IMR-90 (cell line): ENCODE results near the gene SMTNL1. TPM values are rescaled to one million over a fixed set of nuclear protein-coding genes. Genes with fewer than 3 reads are reported as not detected.

Experiments
- ATAC-seq: fragments of 200-7000 bp; cut with Tn5 transposase; 2 replicates; pipeline ENCODE4 v1.9.1; 2020; ENCODE audit warnings: low read depth, mild to moderate bottlenecking, moderate library complexity
- BruUV-seq: library from RNA; stranded (reverse); fragments of 400-500 nt; replicated peaks from 2 replicates; lab custom pipeline; 2021; lab: Mats Ljungman, UMichigan
- CTCF ChIA-PET: fragments of 300-600 bp; formaldehyde crosslinking; extraction: SDS; loops from one replicate; lab custom pipeline; 2021; ENCODE audit warnings: antibody characterized with exemption; lab: Yijun Ruan, JAX
- POLR2A ChIA-PET: fragments of 300-600 bp; sonication (Branson Sonifier 250); formaldehyde crosslinking; loops from one replicate; lab custom pipeline; 2022; ENCODE audit warnings: antibody characterized with exemption; ENCODE audit not compliant: unreplicated experiment; lab: Charles Lee
- DNase-seq: peaks from one replicate; pipeline ENCODE4 v3.0.0; 2013
- H2AFZ ChIP-seq: replicated peaks from 2 replicates; pipeline ENCODE3; 2013; ENCODE audit warnings: low read length, mild to moderate bottlenecking; ENCODE audit not compliant: poor library complexity
- H2AK5ac ChIP-seq: 2 replicates; pipeline ENCODE4 v1.6.1; 2013; ENCODE audit warnings: low read depth, low read length, inconsistent platforms
- H2AK9ac ChIP-seq: replicated peaks from 2 replicates; pipeline ENCODE3; 2013; ENCODE audit warnings: mild to moderate bottlenecking, low read depth, low read length, moderate library complexity; ENCODE audit not compliant: poor library complexity
- H2BK120ac ChIP-seq: 2 replicates; pipeline ENCODE4 v1.6.1; 2013; ENCODE audit warnings: low read depth, low read length, inconsistent platforms
- H2BK15ac ChIP-seq: 3 replicates; pipeline ENCODE4 v1.6.1; 2013; ENCODE audit warnings: low read depth, low read length, inconsistent platforms
- H2BK20ac ChIP-seq: 2 replicates; pipeline ENCODE4 v1.6.1; 2013; ENCODE audit warnings: low read depth, mild to moderate bottlenecking, inconsistent platforms, low read length, moderate library complexity
- H2BK5ac ChIP-seq: 2 replicates; pipeline ENCODE4 v1.6.1; 2013; ENCODE audit warnings: mild to moderate bottlenecking, low read depth, low read length, inconsistent platforms; ENCODE audit not compliant: poor library complexity, severe bottlenecking
- H3K14ac ChIP-seq: replicated peaks from 2 replicates; pipeline ENCODE4 v1.6.1; 2013; ENCODE audit warnings: low read depth, low read length, inconsistent platforms
- H3K18ac ChIP-seq: 2 replicates; pipeline ENCODE4 v1.6.1; 2013; ENCODE audit warnings: low read depth, low read length, control low read depth
- H3K23ac ChIP-seq: 2 replicates; pipeline ENCODE4 v1.6.1; 2013; ENCODE audit warnings: low read depth, low read length, inconsistent platforms
- H3K27ac ChIP-seq: 2 replicates; pipeline ENCODE4 v1.5.1; 2013; ENCODE audit warnings: mild to moderate bottlenecking, control low read depth, low read length; ENCODE audit not compliant: insufficient read depth
- H3K27me3 ChIP-seq: 2 replicates; pipeline ENCODE4 v1.6.1; 2013; ENCODE audit warnings: low read length; ENCODE audit not compliant: control insufficient read depth, insufficient read depth
- H3K36me3 ChIP-seq: 2 replicates; pipeline ENCODE4 v1.6.1; 2013; ENCODE audit warnings: low read length, mixed read lengths; ENCODE audit not compliant: control insufficient read depth, insufficient read depth
- H3K4ac ChIP-seq: 2 replicates; pipeline ENCODE4 v1.6.1; 2013; ENCODE audit warnings: low read depth, low read length, inconsistent platforms
- H3K4me1 ChIP-seq: 2 replicates; pipeline ENCODE4 v1.6.1; 2013; ENCODE audit warnings: low read length, mixed read lengths; ENCODE audit not compliant: control insufficient read depth, insufficient read depth
- H3K4me2 ChIP-seq: 2 replicates; pipeline ENCODE4 v1.6.1; 2013; ENCODE audit warnings: low read depth, mild to moderate bottlenecking, control low read depth, low read length, moderate library complexity
- H3K4me3 ChIP-seq: 2 replicates; pipeline ENCODE4 v1.5.1; 2013; ENCODE audit warnings: low read depth, mild to moderate bottlenecking, control low read depth, low read length, moderate library complexity; ENCODE audit not compliant: insufficient read depth
- H3K56ac ChIP-seq: 2 replicates; pipeline ENCODE4 v1.6.1; 2013; ENCODE audit warnings: low read length, inconsistent platforms; ENCODE audit not compliant: insufficient read depth; ENCODE audit errors: extremely low read depth
- H3K79me1 ChIP-seq, 2 experiments: 2 replicates each; pipeline ENCODE4 v1.6.1; 2013; ENCODE audit warnings: low read length in 2 of 2, inconsistent platforms in 1 of 2, low read depth in 1 of 2
- H3K9ac ChIP-seq: 2 replicates; pipeline ENCODE4 v1.6.1; 2013; ENCODE audit warnings: low read depth, low read length, control low read depth
- H3K9me1 ChIP-seq: 2 replicates; pipeline ENCODE4 v1.6.1; 2013; ENCODE audit warnings: low read length, inconsistent platforms; ENCODE audit not compliant: insufficient read depth
- H3K9me3 ChIP-seq: 2 replicates; pipeline ENCODE4 v1.6.1; 2013; ENCODE audit warnings: low read length; ENCODE audit not compliant: control insufficient read depth, insufficient read depth
- H4K20me1 ChIP-seq: 2 replicates; pipeline ENCODE4 v1.6.1; 2013; ENCODE audit warnings: low read length, inconsistent platforms; ENCODE audit not compliant: insufficient read depth
- H4K5ac ChIP-seq: 2 replicates; pipeline ENCODE4 v1.6.1; 2013; ENCODE audit warnings: mild to moderate bottlenecking, low read depth, low read length, control low read depth
- H4K8ac ChIP-seq, 2 experiments: 2 replicates each; pipeline ENCODE4 v1.6.1; 2013; ENCODE audit warnings: low read depth in 2 of 2, low read length in 2 of 2, control low read depth in 1 of 2, inconsistent platforms in 1 of 2
- H4K91ac ChIP-seq: 2 replicates; pipeline ENCODE4 v1.6.1; 2013; ENCODE audit warnings: low read depth, low read length, inconsistent platforms; ENCODE audit not compliant: insufficient read depth
- BHLHE40 ChIP-seq: fragments of 150-350 bp; IDR thresholded peaks from 2 replicates; pipeline ENCODE4 v1.6.1; 2016; ENCODE audit warnings: mild to moderate bottlenecking, low read depth, low read length
- CEBPB ChIP-seq: IDR thresholded peaks from 2 replicates; pipeline ENCODE4 v1.6.1; 2012; ENCODE audit warnings: low read depth, low read length, improper control_type of control experiment
- CHD1 ChIP-seq: IDR thresholded peaks from 2 replicates; pipeline ENCODE4 v1.6.1; 2012; ENCODE audit warnings: low read depth, low read length, improper control_type of control experiment
- FOS ChIP-seq: fragments of 150-350 bp; IDR thresholded peaks from 2 replicates; pipeline ENCODE4 v1.6.1; 2016; ENCODE audit warnings: low read depth, low read length
- MAFK ChIP-seq: IDR thresholded peaks from 2 replicates; pipeline ENCODE4 v1.6.1; 2012; ENCODE audit warnings: low read depth, low read length, improper control_type of control experiment
- MAZ ChIP-seq: IDR thresholded peaks from 2 replicates; pipeline ENCODE4 v1.6.1; 2012; ENCODE audit warnings: low read depth, mild to moderate bottlenecking, low read length, improper control_type of control experiment, moderate library complexity, borderline replicate concordance
- MXI1 ChIP-seq: IDR thresholded peaks from 2 replicates; pipeline ENCODE4 v1.6.1; 2012; ENCODE audit warnings: low read depth, mild to moderate bottlenecking, low read length, moderate library complexity, borderline replicate concordance
- NFE2L2 ChIP-seq: fragments of 150-350 bp; IDR thresholded peaks from 2 replicates; pipeline ENCODE4 v1.6.1; 2016; ENCODE audit warnings: low read depth, mild to moderate bottlenecking, low read length
- POLR2A ChIP-seq: IDR thresholded peaks from 2 replicates; pipeline ENCODE4 v1.6.1; 2012; ENCODE audit warnings: mild to moderate bottlenecking, low read depth, low read length
- RAD21 ChIP-seq: IDR thresholded peaks from 2 replicates; pipeline ENCODE4 v1.6.1; 2012; ENCODE audit warnings: low read length, improper control_type of control experiment
- RCOR1 ChIP-seq: IDR thresholded peaks from 2 replicates; pipeline ENCODE4 v1.6.1; 2012; ENCODE audit warnings: mild to moderate bottlenecking, low read length, improper control_type of control experiment; ENCODE audit not compliant: insufficient replicate concordance
- RFX5 ChIP-seq: IDR thresholded peaks from 2 replicates; pipeline ENCODE4 v1.8.0; 2012; ENCODE audit warnings: low read depth, mild to moderate bottlenecking, low read length, moderate library complexity
- SMC3 ChIP-seq: fragments of 150-350 bp; IDR thresholded peaks from 2 replicates; pipeline ENCODE4 v1.6.1; 2016; ENCODE audit warnings: low read depth, mild to moderate bottlenecking, antibody characterized with exemption, low read length, moderate library complexity
- WGBS, 2 experiments: methylation state at CpG; one replicate each; pipeline versions ENCODE4 v1.1.5 to v1.1.7; 2013; ENCODE audit warnings: missing lambda C conversion rate in 2 of 2; ENCODE audit not compliant: insufficient read length in 1 of 2; ENCODE audit errors: extremely low coverage in 2 of 2; 5-methylcytosine and 5-hydroxymethylcytosine counted together
- dilution Hi-C: fragments of 300-500 bp; cut with HindIII; formaldehyde crosslinking; loops from one replicate; pipeline ENCODE4 v1.14.3; 2018; ENCODE audit warnings: low sequenced_read_pairs; ENCODE audit not compliant: unreplicated experiment
- in situ Hi-C: fragments of 300-500 bp; cut with MboI; formaldehyde crosslinking; loops from 3 replicates; pipeline ENCODE4 v1.14.3; 2019; ENCODE audit warnings: low sequenced_read_pairs, inconsistent platforms, mixed read lengths
- intact Hi-C: fragments of 100-400 bp; cut with micrococcal nuclease; formaldehyde crosslinking; loops from 2 replicates; pipeline ENCODE4 v1.10.0; 2022
- polyA plus RNA-seq, 3 experiments: library from polyadenylated mRNA; depleted of rRNA; stranded (reverse); fragments of >200 nt; gene quantifications; 2 replicates each; pipeline ENCODE4 v1.2.3, GENCODE V29; 2012; ENCODE audit warnings: low replicate concordance in 1 of 3
- total RNA-seq: library from RNA; depleted of rRNA; stranded (reverse); fragments of >200 nt; gene quantifications from 2 replicates; pipeline ENCODE4 v1.2.3, GENCODE V29; 2012
- TF ChIP-seq, protein P1 (sequence below): fragments of 150-350 bp; IDR thresholded peaks from 2 replicates; pipeline ENCODE4 v1.6.1; 2016; ENCODE audit warnings: low read depth, mild to moderate bottlenecking, low read length, moderate library complexity, borderline replicate concordance
- TF ChIP-seq, protein P2 (sequence below): conservative IDR thresholded peaks from 2 replicates; pipeline ENCODE4 v1.5.1; 2012; ENCODE audit warnings: mild to moderate bottlenecking, low read depth, low read length, improper control_type of control experiment
- TF ChIP-seq, protein P3 (sequence below): fragments of 150-350 bp; IDR thresholded peaks from 2 replicates; pipeline ENCODE4 v1.6.1; 2017; ENCODE audit warnings: mild to moderate bottlenecking, antibody characterized with exemption, low read length, low read depth

SMTNL1 gene
- total and polyA plus RNA-seq, 2 of the 4 experiments (the other 2 are of a cell fraction): not detected

DNA sequence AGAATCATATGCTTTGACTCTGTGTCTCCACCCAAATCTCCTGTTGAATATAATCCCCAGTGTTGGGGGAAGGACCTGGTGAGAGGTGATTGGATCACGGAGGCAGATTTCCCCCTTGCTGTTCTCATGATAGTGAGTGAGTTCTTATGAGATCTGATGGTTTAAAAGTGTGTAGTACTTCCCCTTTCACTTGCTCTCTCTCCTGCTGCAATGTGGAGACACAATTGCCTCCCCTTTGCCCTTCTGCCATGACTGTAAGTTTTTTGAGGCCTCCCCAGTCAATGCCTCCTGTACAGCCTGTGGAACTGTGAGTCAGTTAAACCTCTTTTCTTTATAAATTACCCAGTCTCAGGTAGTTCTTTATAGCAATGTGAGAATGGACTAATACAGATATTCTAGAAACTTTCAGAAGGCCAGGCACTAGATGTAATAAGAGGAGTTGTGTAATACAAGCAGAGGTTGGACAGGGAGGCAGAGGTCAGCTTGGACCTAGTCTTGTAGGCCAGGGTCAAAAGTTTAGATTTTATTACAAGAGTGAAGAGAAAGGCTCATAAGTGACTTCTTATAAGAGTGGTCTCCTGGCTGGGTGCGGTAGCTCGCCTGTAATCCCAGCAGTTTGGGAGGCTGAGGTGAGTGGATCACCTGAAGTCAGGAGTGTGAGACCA is 50.8 kb downstream of the SMTNL1 start:
- Histone ChIP-seq H2BK120ac (no peak overlapping the region), H2BK15ac (no peak overlapping the region), H3K27ac (no peak overlapping the region), H2BK20ac (no peak overlapping the region), H3K56ac (no peak overlapping the region), H2AK9ac (no peak overlapping the region), H3K18ac (no peak overlapping the region), H4K91ac (no peak overlapping the region), H3K14ac (no peak overlapping the region), H3K9me1 (no peaks in the 10 kb centered on the region), H3K4me1 (no peaks in the 10 kb centered on the region), H3K9me3 (no peaks in the 10 kb centered on the region), H4K20me1 (no peaks in the 10 kb centered on the region), H3K79me1 (no peaks in the 10 kb centered on the region), H4K5ac (no peak overlapping the region), H3K9ac (no peak overlapping the region), H3K4ac (no peak overlapping the region), H2AK5ac (no peak overlapping the region), H3K36me3 (no peaks in the 10 kb centered on the region), H3K4me2 (no peak overlapping the region), H3K4me3 (no peak overlapping the region), H3K27me3 (peaks cover 21% of the 10 kb centered on the region), H4K8ac (no peak overlapping the region), H2BK5ac (no peak overlapping the region), H3K23ac (no peak overlapping the region), H2AFZ (no peak overlapping the region)
- intact Hi-C loops: no loop called here
- DNase-seq (no peak), ATAC-seq (no peak)
- TF ChIP-seq RFX5: no peak
- TF ChIP-seq RAD21: no peak
- TF ChIP-seq CEBPB: no peak
- TF ChIP-seq, protein P1, sequence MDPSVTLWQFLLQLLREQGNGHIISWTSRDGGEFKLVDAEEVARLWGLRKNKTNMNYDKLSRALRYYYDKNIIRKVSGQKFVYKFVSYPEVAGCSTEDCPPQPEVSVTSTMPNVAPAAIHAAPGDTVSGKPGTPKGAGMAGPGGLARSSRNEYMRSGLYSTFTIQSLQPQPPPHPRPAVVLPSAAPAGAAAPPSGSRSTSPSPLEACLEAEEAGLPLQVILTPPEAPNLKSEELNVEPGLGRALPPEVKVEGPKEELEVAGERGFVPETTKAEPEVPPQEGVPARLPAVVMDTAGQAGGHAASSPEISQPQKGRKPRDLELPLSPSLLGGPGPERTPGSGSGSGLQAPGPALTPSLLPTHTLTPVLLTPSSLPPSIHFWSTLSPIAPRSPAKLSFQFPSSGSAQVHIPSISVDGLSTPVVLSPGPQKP: no peak
- no peak for TF ChIP-seq NFE2L2
- TF ChIP-seq, protein P2, sequence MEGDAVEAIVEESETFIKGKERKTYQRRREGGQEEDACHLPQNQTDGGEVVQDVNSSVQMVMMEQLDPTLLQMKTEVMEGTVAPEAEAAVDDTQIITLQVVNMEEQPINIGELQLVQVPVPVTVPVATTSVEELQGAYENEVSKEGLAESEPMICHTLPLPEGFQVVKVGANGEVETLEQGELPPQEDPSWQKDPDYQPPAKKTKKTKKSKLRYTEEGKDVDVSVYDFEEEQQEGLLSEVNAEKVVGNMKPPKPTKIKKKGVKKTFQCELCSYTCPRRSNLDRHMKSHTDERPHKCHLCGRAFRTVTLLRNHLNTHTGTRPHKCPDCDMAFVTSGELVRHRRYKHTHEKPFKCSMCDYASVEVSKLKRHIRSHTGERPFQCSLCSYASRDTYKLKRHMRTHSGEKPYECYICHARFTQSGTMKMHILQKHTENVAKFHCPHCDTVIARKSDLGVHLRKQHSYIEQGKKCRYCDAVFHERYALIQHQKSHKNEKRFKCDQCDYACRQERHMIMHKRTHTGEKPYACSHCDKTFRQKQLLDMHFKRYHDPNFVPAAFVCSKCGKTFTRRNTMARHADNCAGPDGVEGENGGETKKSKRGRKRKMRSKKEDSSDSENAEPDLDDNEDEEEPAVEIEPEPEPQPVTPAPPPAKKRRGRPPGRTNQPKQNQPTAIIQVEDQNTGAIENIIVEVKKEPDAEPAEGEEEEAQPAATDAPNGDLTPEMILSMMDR: no peak
- TF ChIP-seq RCOR1: no peak
- TF ChIP-seq CHD1: no peak
- TF ChIP-seq MAFK: no peak
- TF ChIP-seq, protein P3, sequence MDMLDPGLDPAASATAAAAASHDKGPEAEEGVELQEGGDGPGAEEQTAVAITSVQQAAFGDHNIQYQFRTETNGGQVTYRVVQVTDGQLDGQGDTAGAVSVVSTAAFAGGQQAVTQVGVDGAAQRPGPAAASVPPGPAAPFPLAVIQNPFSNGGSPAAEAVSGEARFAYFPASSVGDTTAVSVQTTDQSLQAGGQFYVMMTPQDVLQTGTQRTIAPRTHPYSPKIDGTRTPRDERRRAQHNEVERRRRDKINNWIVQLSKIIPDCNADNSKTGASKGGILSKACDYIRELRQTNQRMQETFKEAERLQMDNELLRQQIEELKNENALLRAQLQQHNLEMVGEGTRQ: no peak
- TF ChIP-seq POLR2A: no peak
- no peak for TF ChIP-seq BHLHE40
- TF ChIP-seq FOS: no peak
- TF ChIP-seq MXI1: no peak
- TF ChIP-seq MAZ: no peak
- TF ChIP-seq SMC3: no peak
- no CpG with 5 or more reads among the region's 3 CpGs for WGBS, 2 experiments
- POLR2A ChIA-PET: no interaction called here
- dilution Hi-C loops: no loop called here
- BruUV-seq: no TSS peak
- CTCF ChIA-PET: no interaction called here
- in situ Hi-C loops: no loop called here
